HepG2 (cell line): ENCODE data around the gene EPS8. TPM values are rescaled to one million over a fixed set of nuclear protein-coding genes. Genes with fewer than 3 reads are reported as not detected.

Experiments used
- ATAC-seq: fragments of 200-7000 bp; cut with Tn5 transposase; 3 replicates; pipeline ENCODE4 v1.9.1; 2020; ENCODE audit warnings: mild to moderate bottlenecking, moderate library complexity
- BruUV-seq: library from RNA; stranded (reverse); fragments of 400-500 nt; replicated peaks from 2 replicates; lab custom pipeline; 2021; lab: Mats Ljungman, UMichigan
- CTCF ChIA-PET: fragments of 300-600 bp; formaldehyde crosslinking; extraction: SDS; loops from one replicate; lab custom pipeline; 2021; ENCODE audit warnings: low total read pairs, inconsistent platforms, low intra/inter-chr PET ratio; lab: Yijun Ruan, JAX
- POLR2A ChIA-PET: fragments of 350-600 bp; sonication (Branson Sonifier 250); formaldehyde crosslinking; loops from one replicate; lab custom pipeline; 2020; ENCODE audit warnings: antibody characterized with exemption, inconsistent platforms; lab: Yijun Ruan, JAX
- DNase-seq: peaks from one replicate; pipeline ENCODE4 v3.0.0-alpha.2; 2015; ENCODE audit warnings: low spot score
- FAIRE-seq: peaks from 3 replicates; lab custom pipeline; 2011; peaks lifted over from hg19 to GRCh38; lab: Jason Lieb, UNC
- H2AFZ ChIP-seq: one replicate; pipeline ENCODE4 v1.6.1; 2011; ENCODE audit warnings: low read length, inconsistent platforms
- H3K27ac ChIP-seq: fragments of 300-600 bp; 3 replicates; pipeline ENCODE4 v1.8.0; 2011; ENCODE audit warnings: mixed run types, mild to moderate bottlenecking, mixed read lengths, low read length, inconsistent platforms; ENCODE audit not compliant: insufficient read depth; ENCODE audit errors: extremely low read length
- H3K27me3 ChIP-seq, 2 experiments: fragments of 200-600 bp in 1 of 2; 2 replicates in 1 of 2; 3 replicates in 1 of 2; pipeline versions ENCODE4 v1.6.0 to v1.8.0; 2011; ENCODE audit warnings: low read length in 2 of 2, mild to moderate bottlenecking in 2 of 2, moderate library complexity in 2 of 2, inconsistent platforms in 1 of 2; ENCODE audit not compliant: insufficient read depth in 2 of 2, control insufficient read depth in 1 of 2
- H3K36me3 ChIP-seq, 2 experiments: fragments of 200-600 bp in 1 of 2; replicated peaks in 1 of 2; 2 replicates in 1 of 2; 3 replicates in 1 of 2; pipeline versions ENCODE4 v1.5.1 to v1.8.0; 2011; ENCODE audit warnings: low read length in 2 of 2, inconsistent platforms in 1 of 2; ENCODE audit not compliant: insufficient read depth in 2 of 2, control insufficient read depth in 1 of 2
- H3K4me1 ChIP-seq: 2 replicates; pipeline ENCODE4 v1.5.1; 2012; ENCODE audit warnings: low read length, inconsistent platforms; ENCODE audit not compliant: insufficient read depth
- H3K4me2 ChIP-seq: 2 replicates; pipeline ENCODE4 v1.6.0; 2011; ENCODE audit warnings: low read depth, low read length, inconsistent platforms
- H3K4me3 ChIP-seq, 3 experiments: fragments of 200-600 bp in 1 of 3; sonication (generic), shearing (Covaris generic) in 1 of 3; replicated peaks in 1 of 3; 2 replicates each; pipeline ENCODE4 v1.5.1; 2011 to 2016; ENCODE audit warnings: low read length in 3 of 3, inconsistent platforms in 2 of 3, low read depth in 2 of 3, mild to moderate bottlenecking in 2 of 3, control low read depth in 1 of 3, mixed read lengths in 1 of 3; ENCODE audit not compliant: insufficient read depth in 1 of 3
- H3K79me2 ChIP-seq: one replicate; pipeline ENCODE4 v1.6.1; 2011; ENCODE audit warnings: low read length, inconsistent platforms; ENCODE audit not compliant: insufficient read depth
- H3K9ac ChIP-seq: 2 replicates; pipeline ENCODE4 v1.6.0; 2011; ENCODE audit warnings: mild to moderate bottlenecking, low read depth, low read length, inconsistent platforms; ENCODE audit not compliant: insufficient read depth
- H3K9me3 ChIP-seq: 2 replicates; pipeline ENCODE4 v1.5.1; 2012; ENCODE audit warnings: mild to moderate bottlenecking, low read length
- H4K20me1 ChIP-seq: 2 replicates; pipeline ENCODE4 v1.6.0; 2011; ENCODE audit warnings: inconsistent platforms, mild to moderate bottlenecking, low read length, moderate library complexity; ENCODE audit not compliant: insufficient read depth
- CREB1 ChIP-seq, 2 experiments: fragments of 450-650 bp in 1 of 2; IDR thresholded peaks; 2 replicates each; pipeline ENCODE4 v1.6.1; 2016 to 2017; ENCODE audit warnings: control low read depth in 1 of 2, mild to moderate bottlenecking in 1 of 2, missing compliant biosample characterization in 1 of 2, missing genetic modification characterization in 1 of 2
- EZH2 ChIP-seq: conservative IDR thresholded peaks from 2 replicates; pipeline ENCODE4 v1.6.1; 2012; ENCODE audit warnings: mild to moderate bottlenecking, low read depth, low read length, moderate library complexity
- NAIF1 ChIP-seq: sonication (generic); formaldehyde crosslinking; IDR thresholded peaks from 2 replicates; pipeline ENCODE4 v1.5.0; 2020; ENCODE audit warnings: mild to moderate bottlenecking, missing genetic modification reagents, borderline replicate concordance
- RBM39 ChIP-seq: fragments of 200-400 bp; formaldehyde crosslinking; IDR thresholded peaks from one replicate; pipeline ENCODE4 v1.6.1; 2018; ENCODE audit warnings: antibody characterized with exemption, mild to moderate bottlenecking, low read depth, low read length; ENCODE audit not compliant: poor library complexity, severe bottlenecking
- SP2 ChIP-seq: sonication (generic); formaldehyde crosslinking; IDR thresholded peaks from 2 replicates; pipeline ENCODE4 v1.5.1; 2020; ENCODE audit warnings: mild to moderate bottlenecking, missing genetic modification reagents
- TMF1 ChIP-seq: sonication (generic); formaldehyde crosslinking; IDR thresholded peaks from 2 replicates; pipeline ENCODE4 v1.8.1; 2022; ENCODE audit warnings: low read depth, missing genetic modification reagents
- YEATS2 ChIP-seq: sonication (generic); formaldehyde crosslinking; IDR thresholded peaks from 2 replicates; pipeline ENCODE4 v1.4.0; 2020; ENCODE audit warnings: missing genetic modification reagents, borderline replicate concordance
- ZNF501 ChIP-seq: sonication (generic); formaldehyde crosslinking; IDR thresholded peaks from 2 replicates; pipeline ENCODE4 v1.5.1; 2020; ENCODE audit warnings: mild to moderate bottlenecking, moderate library complexity, missing genetic modification reagents
- ZNF747 ChIP-seq: sonication (generic); formaldehyde crosslinking; IDR thresholded peaks from 2 replicates; pipeline ENCODE4 v1.8.1; 2023; ENCODE audit warnings: missing genetic modification reagents, mild to moderate bottlenecking, borderline replicate concordance
- WGBS: methylation state at CpG from one replicate; pipeline ENCODE4 v1.1.6; 2017; ENCODE audit warnings: low lambda C conversion rate; 5-methylcytosine and 5-hydroxymethylcytosine counted together
- in situ Hi-C: cut with HindIII; loops from 2 replicates; pipeline ENCODE4 v1.10.0; 2017; ENCODE audit warnings: low pct_unique_long_range_greater_than_20kb; ENCODE audit not compliant: extremely low pct_ligation_motif_present
- intact Hi-C: fragments of 100-400 bp; cut with micrococcal nuclease; formaldehyde crosslinking; loops from one replicate; pipeline ENCODE4 v1.10.0; 2022; ENCODE audit not compliant: unreplicated experiment
- polyA plus RNA-seq, 8 experiments: library from polyadenylated mRNA; depleted of rRNA in 3 of 8; stranded (reverse) in 7 of 8; unstranded in 1 of 8; fragments of >200 nt; fragmentation: Illumina TruSeq in 4 of 8; extraction: Trizol in 4 of 8; gene quantifications; 2 replicates each; pipeline versions ENCODE4 v1.2.1 to v1.2.3, GENCODE V29; 2011 to 2016; ENCODE audit warnings: low read depth in 4 of 8, missing spikeins in 1 of 8, mixed read lengths in 1 of 8; ENCODE audit not compliant: insufficient read depth in 1 of 8
- total RNA-seq, 5 experiments: library from RNA; depleted of rRNA; stranded (reverse); fragments of >200 nt; fragmentation: Illumina TruSeq; extraction: Trizol; gene quantifications; 2 replicates each; pipeline ENCODE4 v1.2.3, GENCODE V29; 2016; ENCODE audit warnings: low read depth in 1 of 5

EPS8 gene
- total and polyA plus RNA-seq, 2 of the 13 experiments (the other 11 are each of a cell fraction or from before 2014, with no cell fraction given) = 37.1 to 43.4 TPM

DNA sequence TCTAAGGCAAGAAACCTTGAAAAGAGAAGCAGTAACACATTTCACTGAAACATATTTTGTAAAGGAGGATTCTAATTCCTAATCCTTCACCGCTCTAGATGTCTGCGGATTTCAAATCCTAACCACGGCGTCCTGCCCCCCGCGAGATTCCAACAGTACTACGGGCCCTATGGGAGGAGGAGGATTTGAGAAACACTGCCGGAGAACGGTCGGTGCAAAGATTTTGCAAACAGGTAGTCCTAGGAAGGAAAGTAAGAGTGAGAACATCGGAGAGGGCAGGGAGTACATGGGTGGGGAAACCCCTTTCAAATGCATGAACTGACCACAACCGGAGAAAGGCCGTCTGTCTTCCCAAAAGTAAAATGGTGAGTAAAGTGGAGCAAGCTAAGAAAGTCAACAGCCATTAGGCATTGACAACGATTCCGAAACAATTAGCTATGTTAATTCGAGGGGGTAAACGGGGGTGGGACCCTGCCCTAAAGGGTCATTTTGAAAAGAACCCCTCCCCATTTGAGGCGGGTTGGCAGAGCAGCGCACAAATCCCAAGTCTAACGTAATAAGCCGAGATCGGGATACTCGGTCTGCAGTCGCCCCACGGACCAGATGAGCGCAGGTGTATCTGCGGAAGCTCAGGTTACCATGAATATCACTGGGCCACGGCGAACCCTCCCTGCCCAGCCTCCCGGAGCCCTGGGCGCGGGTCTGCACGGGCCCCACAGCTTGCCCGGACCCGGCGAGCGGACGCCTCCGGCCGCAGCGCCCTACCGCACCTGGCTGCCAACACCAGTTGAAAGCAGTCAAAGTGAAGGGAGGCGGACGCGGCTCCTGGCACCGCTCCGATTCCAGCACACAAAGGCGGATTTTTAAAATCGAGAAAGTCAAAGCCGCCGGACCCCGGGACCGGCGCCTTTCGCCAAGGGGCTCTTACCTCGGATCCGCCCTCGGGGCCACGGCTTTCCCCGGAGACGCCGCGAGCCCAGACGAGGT is 662 bp downstream of the EPS8 start (continued):
- peak; percentile 26 for TF ChIP-seq RBM39
- TF ChIP-seq EZH2 = no peak
- TF ChIP-seq SP2 (CRISPR knock-in tag) = 0 out of 2 replicates have a peak, but pooled peaks have one; percentile 26
- peak; percentile 20; the same call in 1 of the 2 replicates for TF ChIP-seq ZNF501 (CRISPR knock-in tag)
- TF ChIP-seq ZNF747 (CRISPR knock-in tag) = 0 out of 2 replicates have a peak, but pooled peaks have one; percentile 5
- TF ChIP-seq NAIF1 (CRISPR knock-in tag) = peak; percentile 87; the same call in 1 of the 2 replicates
- TF ChIP-seq YEATS2 (CRISPR knock-in tag) = peak; percentile 57; the same call in 1 of the 2 replicates

GRCh38 chr12:15787778-15788177 is 1.4 kb downstream of the EPS8 start:
- Histone ChIP-seq H2AFZ (no peak overlapping the region), H3K27ac (peak overlapping the region; percentile 92)

More at GRCh38 chr12:15787778-15788177, 1.4 kb downstream of the EPS8 start:
- intact Hi-C loops (loop anchor here (2.0 kb wide), 1 partner anchor 35 kb away; no protein-coding TSS in a partner anchor), in situ Hi-C loops (no loop called here)
- POLR2A ChIA-PET = interaction anchor here (1.1 to 3.2 kb wide), 4 partner anchors 7 to 75 kb away, joined by 3 to 31 read pairs (median 13); no protein-coding TSS in a partner anchor
- peak overlapping the region; percentile 73 for H3K4me2 ChIP-seq
- H3K9me3 ChIP-seq = no peaks in the 10 kb centered on the region
- H3K36me3 ChIP-seq = no peaks in the 10 kb centered on the region
- BruUV-seq = TSS peak; percentile 46
- no peak for FAIRE-seq
- peak overlapping the region; percentile 91 for H3K9ac ChIP-seq
- peak overlapping the region; percentile 84 to 92 (median 91) for H3K4me3 ChIP-seq
- CTCF ChIA-PET = no interaction called here
- 6% methylated on average over 4 of the region's 4 CpGs for WGBS
- TF ChIP-seq TMF1 (CRISPR knock-in tag) (no peak), CREB1 (IDR thresholded peaks at IDR 0.05) (no peak), CREB1 (CRISPR knock-in tag; IDR thresholded peaks at IDR 0.05) (0 out of 2 replicates have a peak, but pooled peaks have one; percentile 18)
- H3K79me2 ChIP-seq = peaks cover 58% of the 10 kb centered on the region
- no peak for DNase-seq
- H3K27me3 ChIP-seq = no peaks in the 10 kb centered on the region; a peak in 1 of 5 replicates
- no peaks in the 10 kb centered on the region; the same call in 1 of the 2 replicates for H4K20me1 ChIP-seq
- H3K4me1 ChIP-seq = peaks cover 60% of the 10 kb centered on the region
- ATAC-seq = no peak
